HG03039 (cell line): ENCODE results near the gene RNF146.
A peak's percentile ranks its signal among the peaks of the same experiment; 100 is the strongest.
"Not testable (repeated sequence)": the region's sequence is repeated elsewhere in the genome, so short reads cannot be mapped to it uniquely, and the experiment has no call there.

ENCODE experiments used
- ATAC-seq: cut with Tn5 transposase; IDR thresholded peaks from one replicate; pipeline ENCODE4 v1.9.1; 2021; ENCODE audit warnings: mild to moderate bottlenecking, moderate library complexity; ENCODE audit not compliant: unreplicated experiment

Gene RNF146, protein sequence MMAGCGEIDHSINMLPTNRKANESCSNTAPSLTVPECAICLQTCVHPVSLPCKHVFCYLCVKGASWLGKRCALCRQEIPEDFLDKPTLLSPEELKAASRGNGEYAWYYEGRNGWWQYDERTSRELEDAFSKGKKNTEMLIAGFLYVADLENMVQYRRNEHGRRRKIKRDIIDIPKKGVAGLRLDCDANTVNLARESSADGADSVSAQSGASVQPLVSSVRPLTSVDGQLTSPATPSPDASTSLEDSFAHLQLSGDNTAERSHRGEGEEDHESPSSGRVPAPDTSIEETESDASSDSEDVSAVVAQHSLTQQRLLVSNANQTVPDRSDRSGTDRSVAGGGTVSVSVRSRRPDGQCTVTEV

DNA sequence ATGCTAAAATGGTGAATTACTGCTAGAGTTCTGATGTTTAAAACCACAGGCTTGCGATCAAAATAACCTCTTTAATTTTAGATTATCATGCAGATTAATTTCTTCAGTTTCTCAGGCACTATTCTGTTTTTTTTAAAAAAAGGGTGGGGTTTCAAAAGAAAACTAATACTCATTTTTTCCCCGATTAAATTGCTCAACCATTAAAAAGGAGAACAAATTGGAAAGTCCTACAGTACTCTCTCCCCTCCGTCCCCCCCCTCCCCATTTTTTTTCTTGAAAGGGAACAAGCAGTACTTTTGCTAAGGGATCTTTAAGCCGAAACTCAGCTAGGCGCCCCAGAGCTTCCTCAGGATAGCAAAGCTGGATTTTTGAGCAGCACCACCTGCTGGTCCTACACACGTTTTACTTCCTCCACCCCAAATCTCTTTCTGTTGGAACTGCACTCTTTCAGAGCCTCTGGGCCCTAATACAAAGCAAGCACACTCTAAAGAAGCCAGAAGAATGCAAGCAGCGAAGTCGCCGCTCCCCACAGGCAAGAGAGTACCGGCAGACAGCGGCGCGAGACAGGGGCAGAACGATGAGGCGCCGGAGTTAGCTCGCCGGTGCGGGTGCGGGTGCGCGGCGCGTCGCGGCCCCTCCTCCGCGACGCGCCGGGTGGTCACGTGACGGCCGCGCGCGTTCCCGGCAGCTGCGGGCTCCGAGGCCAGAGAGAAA is at the start of gene RNF146:
Gene RNF146, plus strand, starts transcription at position 687 of the 714 bp plus-strand sequence. CDS start 13,475 bp downstream, outside the sequence.
- ATAC-seq: peak; percentile 85

DNA sequence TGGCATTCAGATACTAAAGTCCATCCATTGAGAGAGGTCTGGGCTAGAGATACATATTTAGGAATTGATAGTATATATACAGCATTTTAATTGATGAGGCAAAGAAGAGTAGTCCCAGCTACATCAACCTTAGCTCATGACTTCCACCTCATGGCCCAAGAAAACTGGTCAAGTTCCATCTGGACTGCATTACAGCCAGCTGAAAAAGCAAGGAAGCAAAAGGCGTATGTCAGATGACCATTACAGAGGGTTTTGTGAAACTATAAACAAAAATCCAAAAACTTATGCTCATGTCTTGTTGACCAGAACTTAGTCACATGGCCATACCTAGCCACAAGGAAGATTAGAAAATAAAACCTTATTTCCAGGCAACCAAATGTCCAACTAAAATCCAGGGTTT is 46.8 kb upstream of the RNF146 start:
- no peak for ATAC-seq

DNA sequence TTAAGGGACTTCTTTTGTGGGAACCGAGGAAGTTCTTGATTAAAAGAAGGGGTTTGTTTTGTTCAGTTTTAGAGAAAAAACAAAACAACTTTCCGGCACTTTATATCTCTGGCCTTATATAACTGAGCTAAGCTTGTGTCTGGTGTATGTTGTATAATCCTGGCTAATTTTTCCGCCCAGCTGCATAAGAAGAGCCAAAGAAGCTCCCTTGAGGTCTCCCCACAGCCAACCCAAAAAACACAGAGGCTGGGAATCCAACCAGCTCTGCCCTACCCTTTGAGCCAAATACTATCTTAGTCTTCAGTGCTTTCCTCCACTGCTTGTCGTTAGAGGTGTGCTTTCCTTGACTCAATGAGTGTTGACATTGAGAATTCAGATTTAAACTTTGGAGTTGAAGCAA is 45.5 kb upstream of the RNF146 start:
- ATAC-seq: no peak

DNA sequence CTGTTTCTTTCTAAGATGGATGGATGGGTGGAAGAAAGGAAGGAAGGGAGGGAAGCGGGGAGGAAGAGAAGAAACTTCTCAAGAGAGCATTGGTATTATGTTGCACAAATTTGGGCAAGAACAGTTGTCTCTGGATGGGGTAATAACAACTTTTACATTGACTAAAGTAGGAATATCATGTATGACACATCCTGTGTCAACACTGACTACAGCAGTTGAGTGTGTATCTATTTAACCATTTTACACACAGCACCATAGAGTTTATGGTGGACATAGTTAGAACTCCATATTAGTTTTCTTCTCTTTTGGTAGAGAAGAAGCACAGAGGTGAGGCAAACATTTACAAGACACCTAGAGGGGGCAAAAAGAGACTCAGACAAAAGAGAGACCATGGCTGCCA is 44.2 kb upstream of the RNF146 start:
- ATAC-seq: no peak

DNA sequence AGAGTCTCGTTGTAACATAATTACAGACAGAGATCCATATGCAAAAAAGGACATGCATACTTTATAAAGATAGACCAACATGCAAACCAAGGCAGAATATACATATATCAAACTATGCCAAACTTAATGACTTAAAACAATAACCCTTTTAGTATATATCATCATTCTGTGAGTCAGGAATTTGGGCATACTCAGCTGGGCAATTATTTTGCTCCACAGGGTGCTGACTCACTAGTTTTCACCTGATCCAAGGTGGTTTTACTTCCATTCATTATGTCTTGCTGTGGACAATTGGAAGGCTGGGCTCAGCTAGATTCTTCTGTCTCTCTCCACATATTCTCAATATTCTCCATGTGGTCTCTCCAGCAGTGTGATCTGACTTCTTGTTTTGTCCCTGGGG is 41.2 kb upstream of the RNF146 start:
- no peak for ATAC-seq

DNA sequence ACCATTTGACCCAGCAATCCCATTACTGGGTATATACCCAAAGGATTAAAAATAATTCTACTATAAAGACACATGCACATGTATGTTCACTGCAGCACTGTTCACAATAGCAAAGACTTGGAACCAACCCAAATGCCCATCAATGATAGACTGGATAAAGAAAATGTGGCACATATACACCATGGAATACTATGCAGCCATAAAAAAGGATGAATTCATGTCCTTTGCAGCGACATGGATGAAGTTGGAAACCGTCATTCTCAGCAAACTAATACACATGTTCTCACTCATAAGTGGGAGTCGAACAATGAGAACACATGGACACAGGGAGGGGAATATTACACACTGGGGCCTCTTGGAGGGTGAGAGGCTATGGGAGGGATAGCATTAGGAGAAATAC is 32.8 kb upstream of the RNF146 start:
- not testable (repeated sequence) for ATAC-seq

DNA sequence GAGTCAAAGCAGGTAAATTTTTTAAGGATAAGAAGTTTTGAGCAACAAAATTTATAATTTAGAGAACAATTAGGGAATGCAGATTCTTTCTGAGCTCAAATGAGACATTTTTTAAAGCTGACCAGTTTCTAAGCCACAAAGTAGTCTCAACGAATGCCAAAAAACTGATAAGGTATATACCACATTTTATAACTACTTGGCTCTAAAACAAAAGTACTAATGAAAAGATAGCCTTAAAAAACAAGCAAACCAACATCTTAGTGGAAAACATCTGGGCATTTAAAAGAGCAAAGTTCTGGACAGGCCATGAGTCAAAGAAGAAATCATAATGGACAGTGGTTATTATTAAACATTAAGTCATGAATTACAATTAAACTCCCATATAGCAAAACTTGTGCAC is 23.2 kb upstream of the RNF146 start:
- ATAC-seq: no peak

DNA sequence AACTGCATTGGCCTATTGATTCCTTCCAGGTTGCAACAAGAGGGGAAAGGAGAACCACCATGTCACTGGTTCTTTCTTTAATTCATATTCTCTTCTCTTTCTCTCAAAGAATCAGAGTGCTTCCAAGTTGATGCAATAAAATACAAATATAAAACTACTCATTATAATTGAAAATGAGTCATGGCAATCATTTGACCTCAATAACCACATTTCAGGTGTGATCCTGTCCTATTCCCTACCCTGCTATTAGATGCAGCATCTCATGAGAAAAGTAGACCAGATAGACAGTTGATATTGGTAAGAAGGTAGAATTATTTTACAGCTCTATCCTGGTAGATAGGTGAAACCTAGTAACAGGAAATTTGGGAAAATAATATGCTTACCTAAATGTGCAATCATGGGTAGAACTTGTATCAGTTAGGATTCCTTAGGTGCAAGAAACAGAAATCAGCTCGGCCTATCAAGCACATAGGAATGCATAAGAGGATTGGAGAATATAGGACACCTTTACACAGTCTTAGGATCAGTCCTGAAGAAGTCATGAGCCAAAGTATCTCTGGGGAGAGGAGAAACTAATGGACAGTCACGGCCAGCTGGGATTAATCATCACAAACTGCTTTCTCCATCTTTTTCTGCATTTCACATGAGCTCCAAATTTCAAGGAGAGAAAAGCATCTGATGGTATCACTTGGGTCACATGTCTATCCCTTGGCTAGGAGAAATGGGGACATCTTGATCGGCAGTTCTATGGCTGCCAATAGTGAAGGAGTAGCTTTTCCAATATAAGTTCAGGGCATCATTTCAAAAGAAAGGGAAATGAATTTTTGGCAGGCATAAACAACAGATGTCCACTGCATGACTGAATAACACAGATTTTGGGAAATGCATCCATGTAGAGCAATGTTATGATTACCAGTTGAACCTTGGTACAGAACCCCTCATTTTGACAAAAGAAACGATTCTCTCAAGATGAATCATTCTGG is 19.3 kb upstream of the RNF146 start:
- ATAC-seq: no peak

DNA sequence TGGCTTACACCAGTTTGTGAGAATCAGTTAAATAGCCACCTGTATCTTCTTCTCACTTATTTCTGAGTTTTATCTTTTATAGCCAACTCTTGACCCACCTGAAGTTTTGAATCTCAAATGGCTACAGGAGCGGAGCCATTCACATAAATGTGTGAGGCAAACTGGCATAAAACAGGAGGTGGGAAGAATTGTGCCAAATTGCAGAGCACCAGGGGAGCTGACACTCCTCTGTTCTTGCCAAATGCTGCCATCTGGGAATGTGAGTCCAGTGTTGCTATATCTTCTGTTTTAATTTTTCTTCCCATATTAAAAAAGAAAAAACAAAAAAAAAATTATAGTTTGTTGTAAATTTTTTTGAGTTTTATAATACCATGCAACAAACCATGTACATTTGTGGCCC is 17.0 kb upstream of the RNF146 start:
- no peak for ATAC-seq

DNA sequence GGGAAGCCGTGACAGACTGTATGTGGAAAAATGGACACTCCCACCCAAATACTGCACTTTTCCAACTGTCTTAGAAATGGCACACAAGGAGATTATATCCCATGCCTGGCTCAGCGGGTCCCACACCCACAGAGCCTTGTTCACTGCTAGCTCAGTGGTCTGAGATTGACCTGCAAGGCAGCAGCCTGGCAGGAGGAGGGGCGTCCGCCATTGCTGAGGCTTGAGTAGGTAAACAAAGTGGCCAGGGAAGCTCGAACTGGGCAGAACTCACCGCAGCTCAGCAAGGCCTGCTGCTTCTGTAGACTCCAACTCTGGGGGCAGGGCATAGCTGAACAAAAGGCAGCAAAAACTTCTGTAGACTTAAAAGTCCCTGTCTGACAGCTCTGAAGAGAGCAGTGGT is 11.4 kb upstream of the RNF146 start:
- ATAC-seq: no peak

DNA sequence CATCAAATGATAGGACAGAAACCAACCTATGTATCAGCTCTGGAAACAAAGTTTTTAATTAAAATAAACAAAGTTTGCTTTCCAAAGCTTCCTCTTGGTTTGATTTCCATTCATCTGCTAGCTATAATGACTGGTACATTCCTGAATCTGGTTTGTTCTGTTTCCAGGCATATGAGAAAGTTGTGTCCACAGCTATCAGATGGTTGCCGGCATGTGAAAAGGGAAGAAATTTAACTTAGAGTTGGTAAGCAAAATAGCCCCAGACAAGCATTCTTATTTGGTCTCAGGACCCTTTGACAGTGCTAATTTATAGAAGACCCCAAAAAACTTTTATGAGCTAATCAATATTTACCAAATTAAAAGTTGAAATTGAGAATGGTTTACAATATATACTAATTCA is 3.8 kb upstream of the RNF146 start:
- ATAC-seq: no peak

DNA sequence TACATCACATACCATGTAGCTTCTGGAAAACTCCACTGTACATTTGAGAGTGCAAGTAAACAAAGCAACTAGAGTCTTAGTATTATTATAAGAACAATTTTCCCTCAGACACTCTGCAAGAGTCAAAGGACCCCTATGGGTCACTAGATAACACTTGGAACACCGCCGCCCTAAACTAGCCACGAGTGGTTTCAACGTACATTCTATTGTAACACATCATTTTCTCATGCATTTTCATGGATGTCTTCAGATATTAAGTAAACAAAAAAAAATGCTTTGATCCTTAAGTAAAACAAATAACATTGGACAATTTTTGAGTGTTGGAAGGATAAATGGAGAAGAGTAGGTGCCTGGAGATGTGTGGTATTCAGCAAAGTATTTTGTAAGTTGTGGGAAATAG is 3.2 kb upstream of the RNF146 start:
- no peak for ATAC-seq

DNA sequence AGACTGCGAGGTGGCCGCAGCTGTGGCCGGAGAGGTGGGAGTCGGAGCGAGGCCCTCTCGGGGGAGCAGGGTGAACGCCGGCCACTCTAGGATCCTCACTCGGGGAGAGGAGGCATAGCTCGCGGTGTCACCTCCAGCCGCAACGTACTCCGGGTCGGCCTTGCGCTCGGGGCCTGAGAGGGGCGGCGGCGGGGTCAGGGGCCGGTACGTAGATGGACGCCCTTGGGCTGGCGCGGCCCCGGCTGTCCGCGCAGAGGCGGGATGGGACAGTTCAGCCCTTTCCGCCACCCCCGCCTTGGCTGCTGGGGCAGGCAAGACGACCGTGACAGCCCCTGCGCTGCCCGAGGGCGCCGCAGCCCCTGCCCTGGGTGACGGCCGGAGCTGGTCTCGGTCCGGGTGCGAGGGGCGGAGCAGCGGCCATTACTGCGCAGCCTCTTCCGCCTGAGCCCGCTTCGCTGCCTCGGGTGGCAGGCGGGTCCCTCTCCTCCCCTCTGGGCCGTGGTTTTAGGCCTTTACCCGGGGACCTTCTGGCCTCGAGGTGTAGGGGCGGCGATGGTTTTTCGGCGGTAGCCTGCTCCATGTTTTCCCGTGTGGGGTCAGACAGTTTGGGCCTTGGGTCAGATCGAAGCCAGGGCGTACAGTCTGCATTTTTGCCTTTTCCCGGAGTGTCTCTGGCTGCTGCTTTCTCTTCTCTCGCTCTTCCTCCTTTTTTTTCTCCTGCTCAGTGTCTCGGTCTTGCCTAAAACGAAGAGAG is 405 bp downstream of the RNF146 start:
- peak; percentile 70 for ATAC-seq

DNA sequence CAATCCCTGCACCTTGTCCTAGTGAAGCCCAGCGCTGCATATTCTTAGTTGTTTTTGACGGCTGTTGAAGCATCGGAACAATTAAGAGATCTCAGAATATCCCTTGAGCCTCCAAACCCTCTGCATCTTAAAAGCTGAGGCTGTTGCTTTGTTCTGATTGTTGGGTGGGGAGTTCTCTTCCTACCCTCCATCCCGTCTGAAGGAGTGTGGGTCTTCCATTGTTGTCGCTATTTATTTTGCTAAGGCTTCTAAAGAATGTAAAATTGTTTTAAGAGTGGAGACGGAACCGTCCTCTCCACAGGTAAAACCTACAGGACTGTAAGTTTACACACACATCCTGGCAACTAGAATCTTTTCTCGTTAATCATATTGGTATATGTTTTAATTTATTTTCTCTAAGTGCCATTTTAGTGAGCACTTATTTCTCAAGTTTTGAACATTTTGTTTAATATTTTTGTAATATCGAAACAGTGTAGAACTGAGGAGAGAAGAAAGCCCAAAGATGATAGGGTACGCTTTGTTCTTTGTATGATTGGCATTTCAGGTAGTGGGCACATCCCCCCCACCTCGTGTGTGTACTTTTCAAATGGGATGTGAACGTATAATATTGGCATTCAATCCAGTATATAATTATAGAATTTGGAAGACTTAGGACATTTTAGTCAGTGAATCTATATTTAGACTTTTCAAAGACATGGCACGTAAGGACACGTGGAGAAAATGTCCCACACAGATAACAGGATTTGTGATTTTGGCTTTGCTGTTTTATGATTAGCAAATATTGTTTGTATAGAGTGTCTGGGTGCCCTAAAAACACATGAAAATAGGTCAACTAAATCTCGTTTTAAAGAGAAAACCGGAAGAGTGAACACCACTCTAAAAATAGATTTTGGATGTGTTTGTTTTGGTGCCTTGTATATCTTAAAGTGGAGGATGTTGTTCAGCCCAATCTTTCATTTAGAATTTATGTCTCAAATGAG is 1.3 kb downstream of the RNF146 start:
- ATAC-seq: no peak

DNA sequence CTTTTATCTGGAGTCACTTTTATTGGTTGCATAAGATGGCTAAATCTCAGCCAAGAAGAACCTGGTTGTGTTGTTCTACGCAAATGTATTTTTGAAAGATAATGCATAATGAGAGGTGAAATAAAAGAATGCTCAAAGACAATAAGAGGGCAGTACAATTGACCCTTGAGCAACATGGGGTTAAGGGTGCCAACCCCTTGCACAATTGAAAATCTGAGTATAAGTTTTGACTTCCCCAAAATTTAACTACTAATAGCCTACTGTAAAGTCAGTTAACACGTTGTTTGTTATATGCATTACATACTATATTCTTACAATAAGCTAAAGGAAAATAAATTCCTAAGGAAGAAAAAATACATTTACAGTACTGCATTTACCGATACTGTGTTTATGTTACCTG is 5.9 kb downstream of the RNF146 start:
- no peak for ATAC-seq

DNA sequence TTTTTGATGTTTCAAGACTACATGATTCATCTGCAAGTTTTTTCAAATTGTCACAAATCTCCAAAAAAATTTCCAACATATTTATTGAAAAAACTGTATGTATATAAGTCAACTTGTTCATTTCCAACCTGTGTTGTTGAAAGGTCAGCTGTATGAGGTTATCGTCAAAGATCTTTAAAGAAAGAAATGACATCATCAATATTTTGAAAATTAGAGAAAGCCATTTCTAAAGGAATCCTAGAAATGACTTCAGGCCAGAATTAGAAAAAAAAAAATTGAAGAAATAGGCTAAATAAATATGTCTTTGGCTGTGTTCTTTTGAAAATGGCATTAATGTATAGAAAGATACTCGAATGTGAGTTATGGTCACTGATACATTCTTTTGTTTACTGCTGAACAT is 6.8 kb downstream of the RNF146 start:
- ATAC-seq: no peak

DNA sequence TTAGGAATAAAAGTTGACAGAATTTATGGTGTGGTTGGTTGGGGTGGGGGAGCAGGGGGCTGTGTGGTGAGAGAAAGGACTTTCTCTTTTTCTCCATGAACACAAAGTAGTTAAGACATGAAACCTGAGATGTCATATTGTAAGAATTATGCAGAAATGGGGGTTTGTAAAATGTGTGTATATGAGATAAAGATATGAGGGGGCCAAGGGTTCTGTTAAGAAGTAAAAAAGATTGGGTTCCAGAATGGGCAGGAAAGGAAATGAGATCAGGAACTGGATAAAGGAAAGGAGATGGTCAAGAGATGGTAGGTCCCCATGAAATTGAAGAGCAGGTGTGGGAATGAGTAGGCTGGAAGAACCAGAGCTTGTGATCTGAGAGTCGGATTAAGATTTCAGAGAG is 9.7 kb downstream of the RNF146 start:
- no peak for ATAC-seq

DNA sequence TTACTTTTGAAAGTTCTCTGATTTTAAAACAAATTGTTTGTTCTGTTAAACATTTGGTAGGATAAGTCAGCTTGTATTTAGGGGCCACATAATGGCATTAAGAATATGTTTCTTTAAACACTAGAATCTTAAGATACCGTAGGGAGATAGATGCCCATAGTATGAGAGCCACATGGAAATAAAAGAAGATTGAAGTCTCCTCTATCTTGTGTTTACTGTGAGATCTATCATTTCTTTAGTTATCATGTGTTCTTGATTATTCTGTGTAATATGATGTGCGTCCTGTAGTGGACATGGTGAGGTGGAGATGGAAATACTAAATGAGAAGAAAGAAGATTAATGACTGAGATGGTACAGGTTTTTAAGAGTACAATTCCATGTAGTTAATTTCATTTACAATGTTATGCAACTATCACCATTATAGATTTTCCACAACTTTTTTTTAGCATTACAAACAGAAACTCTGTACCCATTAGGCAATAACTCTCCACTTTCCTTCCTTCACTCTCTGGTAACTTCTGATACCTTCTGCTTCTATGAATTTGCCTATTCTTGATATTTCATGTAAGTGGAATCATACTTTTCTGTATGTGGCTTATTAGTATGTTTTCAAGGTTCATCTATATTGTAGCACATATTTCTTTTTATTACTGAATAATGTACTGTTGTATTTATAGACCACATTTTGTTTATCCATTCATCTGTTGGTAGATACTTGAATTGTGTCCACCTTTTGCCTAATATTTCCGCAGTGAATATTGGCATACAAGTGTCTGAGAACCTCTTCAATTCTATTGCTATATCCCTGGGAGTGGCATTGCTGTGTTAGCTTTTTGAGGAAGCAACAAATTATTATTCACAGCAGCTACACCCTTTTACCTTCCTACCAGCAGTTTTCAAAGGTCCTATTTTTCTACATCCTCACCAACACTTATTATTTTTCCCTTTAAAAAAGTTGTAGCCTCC is 11.5 kb downstream of the RNF146 start:
- no peak for ATAC-seq
